Keratinocyte (primary cell): ENCODE measurements around the gene PTTG1IP2. TPM values are rescaled to one million over a fixed set of nuclear protein-coding genes. Genes with fewer than 3 reads are reported as not detected.

Experiments
- DNase-seq: peaks from one replicate; pipeline ENCODE4 v3.0.0-alpha.2; 2011; ENCODE audit warnings: low read depth, missing footprints, low spot score
- FAIRE-seq: peaks from 2 replicates; lab custom pipeline; 2011; peaks lifted over from hg19 to GRCh38; lab: Jason Lieb, UNC
- H2AFZ ChIP-seq: 2 replicates; pipeline ENCODE4 v1.6.0; 2012; ENCODE audit warnings: low read length, control low read depth, inconsistent platforms; ENCODE audit not compliant: control insufficient read depth
- H3K27ac ChIP-seq: 2 replicates; pipeline ENCODE4 v1.5.1; 2011; ENCODE audit warnings: low read length; ENCODE audit not compliant: control insufficient read depth, insufficient read depth
- H3K27me3 ChIP-seq: 3 replicates; pipeline ENCODE4 v1.6.0; 2011; ENCODE audit warnings: low read length; ENCODE audit not compliant: control insufficient read depth, insufficient read depth; ENCODE audit errors: extremely low read depth
- H3K36me3 ChIP-seq, 2 experiments: 2 replicates in 1 of 2; 3 replicates in 1 of 2; pipeline ENCODE4 v1.5.1; 2011; ENCODE audit warnings: low read length in 2 of 2, mild to moderate bottlenecking in 1 of 2; ENCODE audit not compliant: control insufficient read depth in 2 of 2, insufficient read depth in 2 of 2; ENCODE audit errors: extremely low read depth in 1 of 2
- H3K4me1 ChIP-seq: 3 replicates; pipeline ENCODE4 v1.5.1; 2011; ENCODE audit warnings: low read length; ENCODE audit not compliant: control insufficient read depth, insufficient read depth; ENCODE audit errors: extremely low read depth
- H3K4me2 ChIP-seq: 3 replicates; pipeline ENCODE4 v1.6.0; 2011; ENCODE audit warnings: low read depth, low read length; ENCODE audit not compliant: control insufficient read depth, insufficient read depth; ENCODE audit errors: extremely low read depth
- H3K4me3 ChIP-seq, 3 experiments: fragments of 200-600 bp in 1 of 3; sonication (generic) in 1 of 3; 2 replicates in 2 of 3; 3 replicates in 1 of 3; pipeline ENCODE4 v1.5.1; 2011 to 2016; ENCODE audit warnings: low read length in 3 of 3, mild to moderate bottlenecking in 3 of 3, control low read depth in 2 of 3, inconsistent platforms in 1 of 3, low read depth in 1 of 3, mixed read lengths in 1 of 3, mixed run types in 1 of 3, moderate library complexity in 1 of 3; ENCODE audit not compliant: control insufficient read depth in 2 of 3, insufficient read depth in 2 of 3; ENCODE audit errors: extremely low read depth in 1 of 3
- H3K79me2 ChIP-seq: 2 replicates; pipeline ENCODE4 v1.6.0; 2012; ENCODE audit warnings: low read length; ENCODE audit not compliant: control insufficient read depth, insufficient read depth
- H3K9ac ChIP-seq: 3 replicates; pipeline ENCODE4 v1.6.0; 2011; ENCODE audit warnings: low read length; ENCODE audit not compliant: control insufficient read depth, insufficient read depth; ENCODE audit errors: extremely low read depth
- H3K9me1 ChIP-seq: 3 replicates; pipeline ENCODE4 v1.6.0; 2011; ENCODE audit warnings: low read length; ENCODE audit not compliant: control insufficient read depth, insufficient read depth; ENCODE audit errors: extremely low read depth
- H3K9me3 ChIP-seq: 2 replicates; pipeline ENCODE4 v1.5.1; 2012; ENCODE audit warnings: low read depth, low read length; ENCODE audit not compliant: control insufficient read depth
- H4K20me1 ChIP-seq: 3 replicates; pipeline ENCODE4 v1.6.0; 2011; ENCODE audit warnings: low read length; ENCODE audit not compliant: control insufficient read depth, insufficient read depth; ENCODE audit errors: extremely low read depth
- CTCF ChIP-seq, 3 experiments: IDR thresholded peaks in 1 of 3; conservative IDR thresholded peaks in 1 of 3; optimal IDR thresholded peaks in 1 of 3; 2 replicates in 2 of 3; 3 replicates in 1 of 3; pipeline versions ENCODE3 to v1.5.1; 2011; ENCODE audit warnings: low read length in 3 of 3, mild to moderate bottlenecking in 3 of 3, moderate library complexity in 2 of 3, control low read depth in 1 of 3, inconsistent platforms in 1 of 3; ENCODE audit not compliant: insufficient read depth in 2 of 3; ENCODE audit errors: extremely low read depth in 1 of 3
- EZH2 ChIP-seq: IDR thresholded peaks from one replicate; pipeline ENCODE4 v1.6.1; 2012; ENCODE audit warnings: inconsistent platforms, mild to moderate bottlenecking, low read length, moderate library complexity
- dilution Hi-C: fragments of 300-500 bp; cut with MboI; formaldehyde crosslinking; loops from one replicate; pipeline ENCODE4 v1.7.0; 2020; ENCODE audit warnings: low sequenced_read_pairs; ENCODE audit not compliant: extremely low pct_ligation_motif_present
- polyA minus RNA-seq, 3 experiments: library from RNA; depleted of rRNA, polyadenylated mRNA; stranded (reverse); fragments of >200 nt; gene quantifications; 1 replicate in 1 of 3; 2 replicates in 1 of 3; 3 replicates in 1 of 3; pipeline ENCODE4 v1.2.3, GENCODE V29; 2011
- polyA plus RNA-seq, 5 experiments: library from polyadenylated mRNA; depleted of rRNA in 3 of 5; stranded (reverse) in 3 of 5; stranded (forward) in 1 of 5; unstranded in 1 of 5; fragments of >200 nt; gene quantifications; 1 replicate in 1 of 5; 2 replicates in 3 of 5; 3 replicates in 1 of 5; pipeline versions ENCODE4 v1.2.1 to v1.2.3, GENCODE V29; 2011 to 2012; ENCODE audit warnings: missing spikeins in 2 of 5, low read depth in 1 of 5, low replicate concordance in 1 of 5

PTTG1IP2 gene
- polyA plus RNA-seq (not detected in 3 replicates), polyA minus RNA-seq (not detected in 3 replicates)
- not detected for polyA plus RNA-seq (2011; ENCODE audit: low read depth)
- polyA plus RNA-seq (2011; cell fraction: cytosol; rRNA removed) = not detected in 2 replicates
- polyA plus RNA-seq (2011; cell fraction: nucleus; rRNA removed) = not detected in 2 replicates
- polyA plus RNA-seq (2012; ENCODE audit: low replicate concordance) = not detected in 2 replicates
- not detected for polyA minus RNA-seq (2011; cell fraction: cytosol; rRNA and poly(A)+ RNA removed)
- not detected in 2 replicates for polyA minus RNA-seq (2011; cell fraction: nucleus; rRNA and poly(A)+ RNA removed)

GRCh38 chr7:90469554-90469953, at the start of gene PTTG1IP2:
TSS of gene PTTG1IP2 (plus strand) at chr7:90469639. CDS start at chr7:90469787, 148 bp downstream.
- Histone ChIP-seq H3K79me2 (no peaks in the 10 kb centered on the region), H3K9me1 (no peaks in the 10 kb centered on the region), H4K20me1 (no peaks in the 10 kb centered on the region), H3K27ac (no peak within 1 kb of the TSS), H2AFZ (no peak within 1 kb of the TSS), H3K4me2 (no peak within 1 kb of the TSS), H3K27me3 (no peaks in the 10 kb centered on the region), H3K36me3 (no peaks in the 10 kb centered on the region), H3K4me3 (no peak within 1 kb of the TSS), H3K9ac (no peak within 1 kb of the TSS), H3K4me1 (peaks cover 15% of the 10 kb centered on the region), H3K9me3 (no peaks in the 10 kb centered on the region)
- dilution Hi-C loops = no loop called here
- FAIRE-seq = no peak
- no peak for TF ChIP-seq CTCF (optimal IDR thresholded peaks at IDR 0.05 in 1 of 3, IDR thresholded peaks at IDR 0.05 in 1 of 3, conservative IDR thresholded peaks at IDR 0.05 in 1 of 3; ENCODE audit: extremely low read depth in 1 of 3, insufficient read depth in 2 of 3, low read length in 3 of 3)
- no peak for DNase-seq

- H4K20me1 ChIP-seq = no peaks in the 10 kb centered on the region
- dilution Hi-C loops = no loop called here
- FAIRE-seq (no peak), DNase-seq (no peak)
- H3K4me1 ChIP-seq = peaks cover 8% of the 10 kb centered on the region
- H3K79me2 ChIP-seq = no peaks in the 10 kb centered on the region
- H3K27me3 ChIP-seq = no peaks in the 10 kb centered on the region
- H3K9me3 ChIP-seq = no peaks in the 10 kb centered on the region
- TF ChIP-seq EZH2 (no peak), CTCF (optimal IDR thresholded peaks at IDR 0.05 in 1 of 3, IDR thresholded peaks at IDR 0.05 in 1 of 3, conservative IDR thresholded peaks at IDR 0.05 in 1 of 3; ENCODE audit: extremely low read depth in 1 of 3, insufficient read depth in 2 of 3, low read length in 3 of 3) (no peak)
- H3K9me1 ChIP-seq = no peaks in the 10 kb centered on the region
- no peak overlapping the region for H3K9ac ChIP-seq
- no peak overlapping the region for H3K4me3 ChIP-seq
- no peak overlapping the region for H3K4me2 ChIP-seq
- H3K36me3 ChIP-seq = no peaks in the 10 kb centered on the region
- H2AFZ ChIP-seq = no peak overlapping the region
- no peak overlapping the region for H3K27ac ChIP-seq
Observed at GRCh38 chr7:90421651-90422050, 47.8 kb upstream of the PTTG1IP2 start.
